Lower leg skin (tissue), 4 donors: ENCODE measurements around the gene TUBGCP3. TPM values are rescaled to one million over a fixed set of nuclear protein-coding genes. Genes with fewer than 3 reads are reported as not detected.

ENCODE experiments used
- DNase-seq, 2 donors: peaks; one replicate each; pipeline ENCODE4 v3.0.0-alpha.2; 2019; ENCODE audit warnings: low spot score in 2 of 2
- H3K4me3 ChIP-seq: fragments of 200-600 bp; sonication (generic); 2 replicates; pipeline ENCODE4 v1.5.1; 2017; ENCODE audit warnings: mild to moderate bottlenecking, low read depth; ENCODE audit not compliant: poor library complexity, severe bottlenecking
- CTCF ChIP-seq, 3 donors: fragments of 450-650 bp; IDR thresholded peaks; one replicate each; pipeline ENCODE4 v1.5.1; 2016; ENCODE audit warnings: antibody characterized with exemption in 3 of 3, mild to moderate bottlenecking in 3 of 3, moderate library complexity in 2 of 3
- POLR2A ChIP-seq, 2 donors: fragments of 450-650 bp; IDR thresholded peaks; one replicate each; pipeline ENCODE4 v1.6.1; 2016 to 2017; ENCODE audit warnings: antibody characterized with exemption in 2 of 2, mild to moderate bottlenecking in 1 of 2, moderate library complexity in 1 of 2
- WGBS, 2 donors: methylation state at CpG; one replicate each; pipeline ENCODE4 v1.1.5; 2018; 5-methylcytosine and 5-hydroxymethylcytosine counted together
- intact Hi-C: fragments of 100-400 bp; cut with DNase I; formaldehyde crosslinking; loops from one replicate; pipeline ENCODE4 v1.15.0; 2023; ENCODE audit warnings: low total_unique reads
- total RNA-seq, 4 donors: library from RNA; depleted of rRNA; stranded (reverse); fragments of >200 nt; gene quantifications; one replicate each; pipeline ENCODE4 v1.1.0, GENCODE V29; 2016

Gene TUBGCP3
- total RNA-seq, 4 donors from 2014 or later: 20.0 to 35.4 (median 22.9) TPM

GRCh38 chr13:112619730-112620631 lies 32.0 kb upstream of the TUBGCP3 start:
- WGBS, 2 donors: 64 to 68% methylated on average over 24 of the region's 24 CpGs
- TF ChIP-seq POLR2A (IDR thresholded peaks at IDR 0.05) (no peak), CTCF (IDR thresholded peaks at IDR 0.05) (no peak)
- peak in 1 of 2 donors; percentile 83 for DNase-seq
- no peak overlapping the region for H3K4me3 ChIP-seq
- intact Hi-C loops: no loop called here

GRCh38 chr13:112618501-112618900 lies 30.5 kb upstream of the TUBGCP3 start:
- TF ChIP-seq POLR2A (IDR thresholded peaks at IDR 0.05): no peak
- TF ChIP-seq CTCF (IDR thresholded peaks at IDR 0.05): no peak
- DNase-seq: no peak
- 94 to 96% methylated on average over 9 to 12 of the region's 12 CpGs for WGBS, 2 donors
- intact Hi-C loops: no loop called here
- no peak overlapping the region for H3K4me3 ChIP-seq

GRCh38 chr13:112617754-112618375 lies 29.9 kb upstream of the TUBGCP3 start:
- peak in 1 of 2 donors; percentile 57 for DNase-seq
- no peak overlapping the region for H3K4me3 ChIP-seq
- no peak for TF ChIP-seq POLR2A (IDR thresholded peaks at IDR 0.05)
- 80 to 90% methylated on average over 11 to 13 of the region's 18 CpGs for WGBS, 2 donors
- intact Hi-C loops: no loop called here

GRCh38 chr13:112616586-112617362 lies 28.8 kb upstream of the TUBGCP3 start:
- DNase-seq: no peak
- WGBS, 2 donors: 54 to 60% methylated on average over 13 of the region's 13 CpGs
- intact Hi-C loops: no loop called here
- H3K4me3 ChIP-seq: no peak overlapping the region
- TF ChIP-seq CTCF (IDR thresholded peaks at IDR 0.05) (peak in 1 of 3 donors; percentile 21), POLR2A (IDR thresholded peaks at IDR 0.05) (no peak)

- TF ChIP-seq CTCF (IDR thresholded peaks at IDR 0.05) (no peak), POLR2A (IDR thresholded peaks at IDR 0.05) (no peak)
- DNase-seq: no peak
- 76 to 86% methylated on average over 8 of the region's 8 CpGs for WGBS, 2 donors
- intact Hi-C loops: no loop called here
- no peak overlapping the region for H3K4me3 ChIP-seq
Measured at GRCh38 chr13:112615391-112615790, 27.4 kb upstream of the TUBGCP3 start.

- DNase-seq: no peak
- intact Hi-C loops: no loop called here
- TF ChIP-seq POLR2A (IDR thresholded peaks at IDR 0.05) (no peak), CTCF (IDR thresholded peaks at IDR 0.05) (no peak)
- H3K4me3 ChIP-seq: no peak overlapping the region
- 86 to 94% methylated on average over 7 of the region's 7 CpGs for WGBS, 2 donors
Measured at GRCh38 chr13:112614835-112615234, 26.9 kb upstream of the TUBGCP3 start.
